Fibroblast of lung (primary cell): Measurements from ENCODE around the gene ZNF385B. TPM values are rescaled to one million over a fixed set of nuclear protein-coding genes. Genes with fewer than 3 reads are reported as not detected.

Experiments
- DNase-seq, 2 donors: peaks; one replicate each; pipeline versions ENCODE4 v3.0.0 to v3.0.0-alpha.2; 2010; ENCODE audit warnings: low read depth in 2 of 2
- H2AFZ ChIP-seq: 2 replicates; pipeline ENCODE4 v1.5.1; 2012; ENCODE audit warnings: low read length, control low read depth, inconsistent platforms
- H3K27ac ChIP-seq: 2 replicates; pipeline ENCODE4 v1.5.1; 2011; ENCODE audit warnings: low read length, control low read depth; ENCODE audit not compliant: insufficient read depth
- H3K27me3 ChIP-seq: 2 replicates; pipeline ENCODE4 v1.5.1; 2011; ENCODE audit warnings: mild to moderate bottlenecking, low read length; ENCODE audit not compliant: control insufficient read depth, insufficient read depth
- H3K36me3 ChIP-seq: 2 replicates; pipeline ENCODE4 v1.5.1; 2011; ENCODE audit warnings: low read length; ENCODE audit not compliant: control insufficient read depth, insufficient read depth
- H3K4me1 ChIP-seq: 2 replicates; pipeline ENCODE4 v1.5.1; 2011; ENCODE audit warnings: low read length; ENCODE audit not compliant: control insufficient read depth, insufficient read depth; ENCODE audit errors: extremely low read depth
- H3K4me2 ChIP-seq: 2 replicates; pipeline ENCODE4 v1.5.1; 2011; ENCODE audit warnings: low read length, control low read depth; ENCODE audit not compliant: insufficient read depth; ENCODE audit errors: extremely low read depth
- H3K4me3 ChIP-seq, 4 experiments: fragments of 200-600 bp in 1 of 4; sonication (generic) in 1 of 4; replicated peaks in 1 of 4; 2 replicates each; pipeline ENCODE4 v1.5.1; 2011 to 2016; ENCODE audit warnings: low read length in 4 of 4, low read depth in 3 of 4, mild to moderate bottlenecking in 3 of 4, control low read depth in 2 of 4, inconsistent platforms in 1 of 4, mixed read lengths in 1 of 4; ENCODE audit not compliant: insufficient read depth in 1 of 4; ENCODE audit errors: control extremely low read depth in 1 of 4
- H3K79me2 ChIP-seq: 2 replicates; pipeline ENCODE4 v1.5.1; 2012; ENCODE audit warnings: mild to moderate bottlenecking, low read length, inconsistent platforms; ENCODE audit not compliant: control insufficient read depth, insufficient read depth
- H3K9ac ChIP-seq: 2 replicates; pipeline ENCODE4 v1.5.1; 2011; ENCODE audit warnings: mild to moderate bottlenecking, low read length, control low read depth; ENCODE audit not compliant: insufficient read depth
- H3K9me3 ChIP-seq: 2 replicates; pipeline ENCODE4 v1.5.1; 2012; ENCODE audit warnings: low read depth, low read length; ENCODE audit not compliant: control insufficient read depth, insufficient read depth
- H4K20me1 ChIP-seq: 2 replicates; pipeline ENCODE4 v1.5.1; 2011; ENCODE audit warnings: low read length; ENCODE audit not compliant: control insufficient read depth, insufficient read depth; ENCODE audit errors: extremely low read depth
- CTCF ChIP-seq, 2 donors: IDR thresholded peaks in 1 of 2; conservative IDR thresholded peaks in 1 of 2; 1 replicate in 1 of 2; 2 replicates in 1 of 2; pipeline ENCODE4 v1.5.1; 2011 to 2012; ENCODE audit warnings: low read length in 2 of 2, control low read depth in 1 of 2, inconsistent platforms in 1 of 2, low read depth in 1 of 2, mild to moderate bottlenecking in 1 of 2
- EZH2 ChIP-seq: IDR thresholded peaks from 2 replicates; pipeline ENCODE4 v1.5.1; 2012; ENCODE audit warnings: low read length, control low read depth, mild to moderate bottlenecking; ENCODE audit errors: missing control alignments
- polyA plus RNA-seq, 2 donors: library from polyadenylated mRNA; depleted of rRNA in 1 of 2; stranded (reverse) in 1 of 2; unstranded in 1 of 2; fragments of >200 nt; gene quantifications; 2 replicates each; pipeline ENCODE4 v1.2.1, GENCODE V29; 2011 to 2012; ENCODE audit warnings: missing spikeins in 1 of 2
- total RNA-seq: library from RNA; depleted of rRNA; stranded (reverse); fragments of >200 nt; gene quantifications from 2 replicates; pipeline ENCODE4 v1.2.1, GENCODE V29; 2014

The ZNF385B gene
- total and polyA plus RNA-seq, 2 donors (not counting 1 experiment from before 2014, with no cell fraction given): 0.06 TPM; not detected in 1

- Histone ChIP-seq H3K27ac (no peak overlapping the region), H3K27me3 (no peaks in the 10 kb centered on the region), H2AFZ (no peak overlapping the region), H3K36me3 (no peaks in the 10 kb centered on the region), H3K4me3 (no peak overlapping the region), H3K9ac (no peak overlapping the region), H3K79me2 (no peaks in the 10 kb centered on the region), H3K4me2 (no peak overlapping the region), H3K9me3 (no peaks in the 10 kb centered on the region), H3K4me1 (peaks cover 2% of the 10 kb centered on the region), H4K20me1 (no peaks in the 10 kb centered on the region)
- DNase-seq: no peak
- TF ChIP-seq CTCF (conservative IDR thresholded peaks at IDR 0.05 in 1 of 2, IDR thresholded peaks at IDR 0.05 in 1 of 2; ENCODE audit: low read depth in 1 of 2, low read length in 2 of 2): no peak
- TF ChIP-seq EZH2: no peak
These were observed 412.4 kb downstream of the ZNF385B start for GRCh38 chr2:179449010-179449409.

GRCh38 chr2:179447839-179448447, 413.5 kb downstream of the ZNF385B start:
- peak in 1 of 2 donors; percentile 23 for TF ChIP-seq CTCF (conservative IDR thresholded peaks at IDR 0.05 in 1 of 2, IDR thresholded peaks at IDR 0.05 in 1 of 2; ENCODE audit: low read depth in 1 of 2, low read length in 2 of 2)
- no peak for TF ChIP-seq EZH2
- Histone ChIP-seq H3K27ac (no peak overlapping the region), H3K9me3 (no peaks in the 10 kb centered on the region), H3K36me3 (no peaks in the 10 kb centered on the region), H3K27me3 (no peaks in the 10 kb centered on the region), H3K4me1 (peaks cover 2% of the 10 kb centered on the region), H3K79me2 (no peaks in the 10 kb centered on the region), H4K20me1 (no peaks in the 10 kb centered on the region), H3K9ac (no peak overlapping the region), H3K4me2 (no peak overlapping the region), H3K4me3 (no peak overlapping the region), H2AFZ (no peak overlapping the region)
- DNase-seq: peak in 1 of 2 donors; percentile 26

GRCh38 chr2:179447421-179447820, 414.0 kb downstream of the ZNF385B start:
- Histone ChIP-seq H3K4me3 (no peak overlapping the region), H3K4me1 (peaks cover 2% of the 10 kb centered on the region), H3K27me3 (no peaks in the 10 kb centered on the region), H3K36me3 (no peaks in the 10 kb centered on the region), H3K27ac (no peak overlapping the region), H3K9ac (no peak overlapping the region), H3K79me2 (no peaks in the 10 kb centered on the region), H2AFZ (no peak overlapping the region), H4K20me1 (no peaks in the 10 kb centered on the region), H3K9me3 (no peaks in the 10 kb centered on the region), H3K4me2 (no peak overlapping the region)
- TF ChIP-seq CTCF (conservative IDR thresholded peaks at IDR 0.05 in 1 of 2, IDR thresholded peaks at IDR 0.05 in 1 of 2; ENCODE audit: low read depth in 1 of 2, low read length in 2 of 2) (no peak), EZH2 (no peak)
- DNase-seq: no peak
